Esophagus squamous epithelium (tissue), 5 donors: ENCODE results near the gene KIAA1671. TPM values are rescaled to one million over a fixed set of nuclear protein-coding genes. Genes with fewer than 3 reads are reported as not detected.

Experiments
- DNase-seq: peaks from one replicate; lab custom pipeline; 2025; lab: John Stamatoyannopoulos, UW
- H3K27ac ChIP-seq, 4 donors: fragments of 200-600 bp; sonication (generic); one replicate each; pipeline ENCODE4 v1.5.1; 2016 to 2019; ENCODE audit warnings: mild to moderate bottlenecking in 1 of 4
- H3K27me3 ChIP-seq, 4 donors: fragments of 200-600 bp; sonication (generic); 1 replicate in 3 of 4; 2 replicates in 1 of 4; pipeline versions ENCODE4 v1.5.1 to v1.6.0; 2017 to 2021; ENCODE audit warnings: antibody characterized with exemption in 1 of 4
- H3K36me3 ChIP-seq, 3 donors: fragments of 200-600 bp; sonication (generic); one replicate each; pipeline ENCODE4 v1.5.1; 2016 to 2019
- H3K4me1 ChIP-seq, 3 donors: fragments of 200-600 bp; sonication (generic); one replicate each; pipeline ENCODE4 v1.5.1; 2017 to 2019
- H3K4me3 ChIP-seq, 4 donors: fragments of 200-600 bp; sonication (generic); 1 replicate in 3 of 4; 2 replicates in 1 of 4; pipeline ENCODE4 v1.5.1; 2016 to 2019; ENCODE audit warnings: mild to moderate bottlenecking in 2 of 4, moderate library complexity in 1 of 4
- H3K9me3 ChIP-seq, 3 donors: fragments of 200-600 bp; sonication (generic); one replicate each; pipeline ENCODE4 v1.5.1; 2016 to 2019
- POLR2A ChIP-seq, 4 donors: fragments of 450-650 bp; IDR thresholded peaks; one replicate each; pipeline ENCODE4 v1.6.1; 2017; ENCODE audit warnings: antibody characterized with exemption in 4 of 4, mild to moderate bottlenecking in 4 of 4, moderate library complexity in 3 of 4
- WGBS, 2 donors: methylation state at CpG; one replicate each; pipeline ENCODE4 v1.1.5; 2018; 5-methylcytosine and 5-hydroxymethylcytosine counted together
- intact Hi-C: fragments of 100-400 bp; cut with DNase I; formaldehyde crosslinking; loops from one replicate; pipeline ENCODE4 v1.15.0; 2022
- total RNA-seq, 4 donors: library from RNA; depleted of rRNA; stranded (reverse); fragments of >200 nt; gene quantifications; one replicate each; pipeline ENCODE4 v1.1.0, GENCODE V29; 2016
- TF ChIP-seq, protein P1 (sequence below), 6 experiments: fragments of 450-650 bp in 4 of 6; fragments of 200-600 bp in 2 of 6; sonication (generic) in 2 of 6; IDR thresholded peaks; one replicate each; pipeline ENCODE4 v1.5.1; 2016 to 2019; ENCODE audit warnings: antibody characterized with exemption in 6 of 6, mild to moderate bottlenecking in 4 of 6, moderate library complexity in 4 of 6
- donor health status: DM: yes; HTN: yes; CAD: no.

Gene KIAA1671
- total RNA-seq, 4 donors from 2014 or later, result 43.1 to 73.2 (median 47.5) TPM

DNA sequence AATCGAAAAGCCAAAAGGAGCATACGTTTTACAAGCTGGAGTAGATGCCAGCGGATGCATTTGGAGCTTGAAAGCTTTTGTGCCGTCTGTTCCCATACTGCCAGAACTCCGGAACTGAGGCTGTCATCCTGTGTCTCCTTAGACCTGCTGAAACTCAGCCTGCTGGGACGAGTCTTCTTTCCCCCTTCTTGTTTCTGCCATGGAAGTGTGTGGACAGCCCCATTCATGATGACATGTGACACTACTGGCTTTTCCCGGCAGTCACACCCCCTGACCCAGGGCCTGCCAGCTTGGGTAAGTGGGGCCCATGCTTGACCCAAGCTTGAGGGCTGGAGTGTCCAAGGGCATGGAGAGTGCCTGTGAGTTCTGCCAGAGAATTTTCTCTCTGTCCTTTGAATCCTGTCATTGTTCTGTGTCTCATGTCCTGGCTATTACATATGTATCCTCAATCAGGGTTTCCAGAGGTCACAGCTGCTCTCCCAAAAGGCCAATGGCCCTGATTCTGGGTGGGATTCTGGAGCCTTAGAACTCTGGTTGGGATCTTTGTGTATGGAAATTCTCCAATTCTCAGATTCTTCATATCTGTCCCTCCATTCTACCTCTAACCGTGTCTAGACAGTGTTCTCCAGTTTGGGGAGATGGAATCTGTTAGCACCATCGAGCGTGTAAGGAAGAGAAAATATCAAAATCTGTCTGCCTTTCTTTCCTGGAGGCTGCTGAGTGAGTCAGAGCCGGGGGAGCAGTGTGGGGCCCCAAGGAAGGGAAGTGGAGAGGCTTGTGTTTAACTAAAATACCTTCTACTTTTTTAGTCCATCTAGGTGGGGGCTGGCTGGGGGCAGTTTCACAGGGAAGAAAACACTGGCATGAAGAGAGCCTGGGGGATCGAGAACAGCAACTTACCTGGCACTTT, 73.2 kb downstream of the KIAA1671 start:
- intact Hi-C loops, result no loop called here
- no peak for DNase-seq

GRCh38 chr22:25027043-25027906, 74.8 kb downstream of the KIAA1671 start:
- TF ChIP-seq, protein P1, sequence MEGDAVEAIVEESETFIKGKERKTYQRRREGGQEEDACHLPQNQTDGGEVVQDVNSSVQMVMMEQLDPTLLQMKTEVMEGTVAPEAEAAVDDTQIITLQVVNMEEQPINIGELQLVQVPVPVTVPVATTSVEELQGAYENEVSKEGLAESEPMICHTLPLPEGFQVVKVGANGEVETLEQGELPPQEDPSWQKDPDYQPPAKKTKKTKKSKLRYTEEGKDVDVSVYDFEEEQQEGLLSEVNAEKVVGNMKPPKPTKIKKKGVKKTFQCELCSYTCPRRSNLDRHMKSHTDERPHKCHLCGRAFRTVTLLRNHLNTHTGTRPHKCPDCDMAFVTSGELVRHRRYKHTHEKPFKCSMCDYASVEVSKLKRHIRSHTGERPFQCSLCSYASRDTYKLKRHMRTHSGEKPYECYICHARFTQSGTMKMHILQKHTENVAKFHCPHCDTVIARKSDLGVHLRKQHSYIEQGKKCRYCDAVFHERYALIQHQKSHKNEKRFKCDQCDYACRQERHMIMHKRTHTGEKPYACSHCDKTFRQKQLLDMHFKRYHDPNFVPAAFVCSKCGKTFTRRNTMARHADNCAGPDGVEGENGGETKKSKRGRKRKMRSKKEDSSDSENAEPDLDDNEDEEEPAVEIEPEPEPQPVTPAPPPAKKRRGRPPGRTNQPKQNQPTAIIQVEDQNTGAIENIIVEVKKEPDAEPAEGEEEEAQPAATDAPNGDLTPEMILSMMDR (IDR thresholded peaks at IDR 0.05), result no peak
- TF ChIP-seq POLR2A (IDR thresholded peaks at IDR 0.05), result no peak
- Histone ChIP-seq H3K9me3 (no peaks in the 10 kb centered on the region), H3K36me3 (peaks cover 0 to 42% (median 7%) of the 10 kb centered on the region in 3 donors), H3K4me3 (no peak overlapping the region), H3K27ac (peak overlapping the region; percentile 48 to 75 (median 68)), H3K27me3 (no peaks in the 10 kb centered on the region), H3K4me1 (peaks cover 0 to 39% (median 13%) of the 10 kb centered on the region in 3 donors)
- no peak for DNase-seq
- 49 to 60% methylated on average over 11 of the region's 11 CpGs for WGBS, 2 donors
- intact Hi-C loops, result no loop called here

More for the DNA sequence above, 73.2 kb downstream of the KIAA1671 start:
- peaks cover 0 to 39% (median 13%) of the 10 kb centered on the region in 3 donors for H3K4me1 ChIP-seq
- peak overlapping the region; percentile 48 to 75 (median 68) for H3K27ac ChIP-seq
- peaks cover 0 to 33% (median 7%) of the 10 kb centered on the region in 3 donors for H3K36me3 ChIP-seq
- TF ChIP-seq POLR2A (IDR thresholded peaks at IDR 0.05), result no peak
- TF ChIP-seq, protein P1 (IDR thresholded peaks at IDR 0.05), result no peak
- no peaks in the 10 kb centered on the region for H3K9me3 ChIP-seq
- H3K27me3 ChIP-seq, result no peaks in the 10 kb centered on the region
- 56% methylated on average over 11 to 12 of the region's 12 CpGs for WGBS, 2 donors
- no peak overlapping the region for H3K4me3 ChIP-seq

- Histone ChIP-seq H3K36me3 (peaks cover 0 to 52% (median 7%) of the 10 kb centered on the region in 3 donors), H3K9me3 (no peaks in the 10 kb centered on the region), H3K4me3 (no peak overlapping the region), H3K27ac (peak overlapping the region; percentile 48 to 75 (median 68)), H3K4me1 (peaks cover 0 to 39% (median 13%) of the 10 kb centered on the region in 3 donors), H3K27me3 (no peaks in the 10 kb centered on the region)
- intact Hi-C loops, result no loop called here
- WGBS, 2 donors, result 74 to 84% methylated on average over 16 of the region's 45 CpGs
- TF ChIP-seq, protein P1 (IDR thresholded peaks at IDR 0.05), result peak in 3 of 6 experiments; percentile 28 to 52 (median 36)
- no peak for TF ChIP-seq POLR2A (IDR thresholded peaks at IDR 0.05)
- DNase-seq, result no peak
Measured at GRCh38 chr22:25027959-25028840, 75.7 kb downstream of the KIAA1671 start.

GRCh38 chr22:25028841-25029141, 76.3 kb downstream of the KIAA1671 start:
- Histone ChIP-seq H3K27me3 (no peaks in the 10 kb centered on the region), H3K4me1 (peaks cover 0 to 39% (median 13%) of the 10 kb centered on the region in 3 donors), H3K9me3 (no peaks in the 10 kb centered on the region), H3K36me3 (peaks cover 0 to 56% (median 7%) of the 10 kb centered on the region in 3 donors), H3K27ac (peak overlapping the region in 2 of 4 donors; percentile 61 to 75), H3K4me3 (no peak overlapping the region)
- no peak for DNase-seq
- TF ChIP-seq, protein P1 (IDR thresholded peaks at IDR 0.05), result no peak
- TF ChIP-seq POLR2A (IDR thresholded peaks at IDR 0.05), result no peak
- intact Hi-C loops, result no loop called here
- WGBS, 2 donors, result 91 to 98% methylated on average over 5 to 9 of the region's 9 CpGs
